Neural progenitor cell (in vitro differentiated cells): ENCODE data around the gene MAST2. TPM values are rescaled to one million over a fixed set of nuclear protein-coding genes. Genes with fewer than 3 reads are reported as not detected.

Experiments used
- DNase-seq: peaks from one replicate; pipeline ENCODE4 v3.0.0-alpha.2; 2016; ENCODE audit warnings: low spot score
- H2AFZ ChIP-seq: fragments of 200-600 bp; sonication (generic); replicated peaks from 2 replicates; pipeline ENCODE4 v1.6.1; 2016; ENCODE audit warnings: antibody characterized with exemption
- H3F3A ChIP-seq: fragments of 200-600 bp; sonication (generic); 2 replicates; pipeline ENCODE4 v1.6.1; 2016; ENCODE audit warnings: antibody characterized with exemption, low read depth
- H3K27ac ChIP-seq: fragments of 200-600 bp; sonication (generic); 2 replicates; pipeline ENCODE4 v1.5.1; 2016; ENCODE audit warnings: mild to moderate bottlenecking
- H3K27me3 ChIP-seq: fragments of 200-600 bp; sonication (generic); 2 replicates; pipeline ENCODE4 v1.6.1; 2016; ENCODE audit warnings: mild to moderate bottlenecking, moderate library complexity
- H3K36me3 ChIP-seq: fragments of 200-600 bp; sonication (generic); 2 replicates; pipeline ENCODE4 v1.5.1; 2016
- H3K4me1 ChIP-seq: fragments of 200-600 bp; sonication (generic); 2 replicates; pipeline ENCODE4 v1.6.1; 2016; ENCODE audit warnings: mixed run types
- H3K4me2 ChIP-seq: fragments of 200-600 bp; sonication (generic); 2 replicates; pipeline ENCODE4 v1.6.1; 2016
- H3K4me3 ChIP-seq: fragments of 200-600 bp; sonication (generic); 2 replicates; pipeline ENCODE4 v1.5.1; 2016
- H3K79me2 ChIP-seq: fragments of 200-600 bp; sonication (generic); 2 replicates; pipeline ENCODE4 v1.6.1; 2016; ENCODE audit warnings: low read depth
- H3K9ac ChIP-seq: fragments of 200-600 bp; sonication (generic); 2 replicates; pipeline ENCODE4 v1.6.1; 2016
- H3K9me3 ChIP-seq: fragments of 200-600 bp; sonication (generic); 2 replicates; pipeline ENCODE4 v1.5.1; 2016; ENCODE audit warnings: low read depth
- H4K20me1 ChIP-seq: fragments of 200-600 bp; sonication (generic); 2 replicates; pipeline ENCODE4 v1.6.1; 2016; ENCODE audit warnings: low read depth
- H3K27ac Mint-ChIP-seq: 3 replicates; pipeline ENCODE4 v1.8.0; 2021; ENCODE audit warnings: mixed read lengths
- H3K27me3 Mint-ChIP-seq: 2 replicates; pipeline ENCODE4 v1.8.0; 2022; ENCODE audit warnings: low read depth, mild to moderate bottlenecking, inconsistent platforms, moderate library complexity, mixed read lengths; ENCODE audit not compliant: insufficient read depth
- H3K36me3 Mint-ChIP-seq: 3 replicates; pipeline ENCODE4 v1.8.0; 2021; ENCODE audit warnings: mixed read lengths
- H3K4me1 Mint-ChIP-seq: 3 replicates; pipeline ENCODE4 v1.8.0; 2021; ENCODE audit warnings: mixed read lengths
- H3K4me3 Mint-ChIP-seq: 3 replicates; pipeline ENCODE4 v1.8.0; 2021; ENCODE audit warnings: mild to moderate bottlenecking, moderate library complexity, mixed read lengths
- H3K9me3 Mint-ChIP-seq: 3 replicates; pipeline ENCODE4 v1.8.0; 2020; ENCODE audit warnings: mixed read lengths
- CTCF ChIP-seq: fragments of 200-600 bp; sonication (generic); IDR thresholded peaks from 2 replicates; pipeline ENCODE4 v1.5.1; 2017; ENCODE audit warnings: antibody characterized with exemption, mild to moderate bottlenecking
- EZH2 ChIP-seq: fragments of 200-600 bp; sonication (generic); IDR thresholded peaks from 2 replicates; pipeline ENCODE4 v1.6.1; 2017; ENCODE audit warnings: antibody characterized with exemption, mild to moderate bottlenecking, moderate library complexity
- EZH2phosphoT487 ChIP-seq: fragments of 200-600 bp; sonication (generic); IDR thresholded peaks from 2 replicates; pipeline ENCODE4 v1.6.1; 2017; ENCODE audit warnings: antibody characterized with exemption
- total RNA-seq: library from RNA; depleted of rRNA; stranded (reverse); fragments of >200 nt; gene quantifications from 2 replicates; pipeline ENCODE4 v1.2.3, GENCODE V29; 2015; ENCODE audit warnings: low replicate concordance

The MAST2 gene
- total RNA-seq, 1 donor from 2014 or later, result 5.5 TPM

GRCh38 chr1:45979074-45979777, 175.8 kb downstream of the MAST2 start:
- Mint-ChIP-seq H3K27me3 (no peaks in the 10 kb centered on the region), H3K27ac (no peak overlapping the region), H3K36me3 (peaks cover 7% of the 10 kb centered on the region), H3K4me1 (no peaks in the 10 kb centered on the region), H3K4me3 (no peak overlapping the region), H3K9me3 (no peaks in the 10 kb centered on the region)
- H4K20me1 ChIP-seq, result no peaks in the 10 kb centered on the region
- no peaks in the 10 kb centered on the region for H3K79me2 ChIP-seq
- TF ChIP-seq CTCF, result no peak
- TF ChIP-seq EZH2phosphoT487, result no peak
- TF ChIP-seq EZH2, result no peak
- H3K4me2 ChIP-seq, result no peak overlapping the region
- no peak overlapping the region for H3K27ac ChIP-seq
- H3K36me3 ChIP-seq, result no peaks in the 10 kb centered on the region
- H3K27me3 ChIP-seq, result no peaks in the 10 kb centered on the region
- H3K9ac ChIP-seq, result no peak overlapping the region
- no peak for DNase-seq
- H3K9me3 ChIP-seq, result no peaks in the 10 kb centered on the region
- no peaks in the 10 kb centered on the region for H3K4me1 ChIP-seq
- H3F3A ChIP-seq, result no peaks in the 10 kb centered on the region
- no peak overlapping the region for H2AFZ ChIP-seq
- no peak overlapping the region for H3K4me3 ChIP-seq

- no peak for DNase-seq
- Histone ChIP-seq H3K79me2 (no peaks in the 10 kb centered on the region), H3K27me3 (no peaks in the 10 kb centered on the region), H3K9me3 (no peaks in the 10 kb centered on the region), H3F3A (no peaks in the 10 kb centered on the region), H3K27ac (no peak overlapping the region), H3K4me1 (no peaks in the 10 kb centered on the region), H3K4me3 (no peak overlapping the region), H2AFZ (no peak overlapping the region), H3K36me3 (no peaks in the 10 kb centered on the region), H3K4me2 (no peak overlapping the region), H3K9ac (no peak overlapping the region), H4K20me1 (no peaks in the 10 kb centered on the region)
- H3K36me3 Mint-ChIP-seq, result peaks cover 7% of the 10 kb centered on the region
- no peaks in the 10 kb centered on the region for H3K4me1 Mint-ChIP-seq
- H3K9me3 Mint-ChIP-seq, result no peaks in the 10 kb centered on the region
- H3K27ac Mint-ChIP-seq, result no peak overlapping the region
- H3K27me3 Mint-ChIP-seq, result no peaks in the 10 kb centered on the region
- H3K4me3 Mint-ChIP-seq, result no peak overlapping the region
- TF ChIP-seq CTCF, result no peak
- TF ChIP-seq EZH2phosphoT487, result no peak
- TF ChIP-seq EZH2, result no peak
Measured at GRCh38 chr1:45979778-45980176, 176.4 kb downstream of the MAST2 start.

GRCh38 chr1:45982359-45982758, 178.9 kb downstream of the MAST2 start:
- no peaks in the 10 kb centered on the region for H3F3A ChIP-seq
- H3K4me2 ChIP-seq, result no peak overlapping the region
- Mint-ChIP-seq H3K4me3 (no peak overlapping the region), H3K27ac (no peak overlapping the region), H3K4me1 (no peaks in the 10 kb centered on the region), H3K9me3 (no peaks in the 10 kb centered on the region), H3K36me3 (peaks cover 2% of the 10 kb centered on the region), H3K27me3 (no peaks in the 10 kb centered on the region)
- no peak overlapping the region for H3K27ac ChIP-seq
- H3K27me3 ChIP-seq, result no peaks in the 10 kb centered on the region
- no peak overlapping the region for H2AFZ ChIP-seq
- no peaks in the 10 kb centered on the region for H3K79me2 ChIP-seq
- no peak for DNase-seq
- no peak overlapping the region for H3K4me3 ChIP-seq
- H3K4me1 ChIP-seq, result no peaks in the 10 kb centered on the region
- TF ChIP-seq EZH2, result no peak
- no peak for TF ChIP-seq EZH2phosphoT487
- TF ChIP-seq CTCF, result no peak
- H3K36me3 ChIP-seq, result no peaks in the 10 kb centered on the region
- H3K9me3 ChIP-seq, result no peaks in the 10 kb centered on the region
- H3K9ac ChIP-seq, result no peak overlapping the region
- H4K20me1 ChIP-seq, result no peaks in the 10 kb centered on the region
